ENCODE measurements around the gene MAGEB17.

DNA sequence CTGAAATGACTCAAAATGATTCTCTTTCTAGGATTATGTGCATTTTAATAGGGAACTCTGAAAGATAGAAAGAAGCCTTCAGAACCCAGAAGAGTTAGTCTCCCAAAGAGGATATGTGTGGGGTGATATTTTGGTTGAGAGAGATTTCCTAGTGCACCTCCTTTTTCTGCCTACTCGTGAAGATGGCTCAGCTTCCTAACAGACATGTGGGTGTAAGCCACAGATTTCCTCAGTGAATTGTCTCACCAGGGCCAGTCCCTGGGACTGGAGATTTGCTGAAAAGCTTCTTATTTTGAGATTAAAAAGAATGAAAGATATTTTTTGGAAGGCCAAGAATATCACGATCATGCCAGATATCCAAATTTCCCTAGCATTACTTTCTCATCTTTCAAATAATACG lies 42.8 kb downstream of the MAGEB17 start:
- TF ChIP-seq, protein P1, sequence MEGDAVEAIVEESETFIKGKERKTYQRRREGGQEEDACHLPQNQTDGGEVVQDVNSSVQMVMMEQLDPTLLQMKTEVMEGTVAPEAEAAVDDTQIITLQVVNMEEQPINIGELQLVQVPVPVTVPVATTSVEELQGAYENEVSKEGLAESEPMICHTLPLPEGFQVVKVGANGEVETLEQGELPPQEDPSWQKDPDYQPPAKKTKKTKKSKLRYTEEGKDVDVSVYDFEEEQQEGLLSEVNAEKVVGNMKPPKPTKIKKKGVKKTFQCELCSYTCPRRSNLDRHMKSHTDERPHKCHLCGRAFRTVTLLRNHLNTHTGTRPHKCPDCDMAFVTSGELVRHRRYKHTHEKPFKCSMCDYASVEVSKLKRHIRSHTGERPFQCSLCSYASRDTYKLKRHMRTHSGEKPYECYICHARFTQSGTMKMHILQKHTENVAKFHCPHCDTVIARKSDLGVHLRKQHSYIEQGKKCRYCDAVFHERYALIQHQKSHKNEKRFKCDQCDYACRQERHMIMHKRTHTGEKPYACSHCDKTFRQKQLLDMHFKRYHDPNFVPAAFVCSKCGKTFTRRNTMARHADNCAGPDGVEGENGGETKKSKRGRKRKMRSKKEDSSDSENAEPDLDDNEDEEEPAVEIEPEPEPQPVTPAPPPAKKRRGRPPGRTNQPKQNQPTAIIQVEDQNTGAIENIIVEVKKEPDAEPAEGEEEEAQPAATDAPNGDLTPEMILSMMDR (IDR thresholded peaks at IDR 0.05): no peak
- TF ChIP-seq POLR2A (IDR thresholded peaks at IDR 0.05): no peak
